SK-N-SH (cell line): ENCODE results near the gene DCD. TPM values are rescaled to one million over a fixed set of nuclear protein-coding genes. Genes with fewer than 3 reads are reported as not detected.

ENCODE experiments used
- CTCF ChIA-PET: fragments of 300-600, 350-600 bp; formaldehyde crosslinking; extraction: SDS; loops from one replicate; lab custom pipeline; 2021; lab: Yijun Ruan, JAX
- POLR2A ChIA-PET: fragments of 350-600 bp; sonication (Branson Sonifier 250); formaldehyde crosslinking; extraction: SDS; loops from one replicate; lab custom pipeline; 2020; ENCODE audit warnings: antibody characterized with exemption, inconsistent platforms; lab: Yijun Ruan, JAX
- DNase-seq: peaks from one replicate; pipeline ENCODE4 v3.0.0; 2012
- H2AFZ ChIP-seq: fragments of 200-600 bp; sonication (generic); 2 replicates; pipeline ENCODE4 v1.8.1; 2016; ENCODE audit warnings: antibody characterized with exemption, mild to moderate bottlenecking, low read depth
- H3F3A ChIP-seq: fragments of 200-600 bp; sonication (generic); replicated peaks from 2 replicates; pipeline ENCODE3; 2016; ENCODE audit warnings: antibody characterized with exemption, mild to moderate bottlenecking; ENCODE audit not compliant: insufficient read depth
- H3K27ac ChIP-seq, 2 experiments: fragments of 200-500 bp in 1 of 2; fragments of 200-600 bp in 1 of 2; sonication (Bioruptor generic) in 1 of 2; sonication (generic), shearing (Covaris generic) in 1 of 2; 2 replicates each; pipeline versions ENCODE4 v1.5.1 to v1.6.1; 2014 to 2016; ENCODE audit warnings: low read depth in 2 of 2, inconsistent platforms in 1 of 2, low read length in 1 of 2, mild to moderate bottlenecking in 1 of 2, mixed read lengths in 1 of 2
- H3K27me3 ChIP-seq: fragments of 200-600 bp; sonication (generic), shearing (Covaris generic); 2 replicates; pipeline ENCODE4 v1.6.1; 2016; ENCODE audit warnings: mixed run types; ENCODE audit not compliant: insufficient read depth
- H3K36me3 ChIP-seq, 2 experiments: fragments of 200-500 bp in 1 of 2; fragments of 200-600 bp in 1 of 2; sonication (Bioruptor generic) in 1 of 2; sonication (generic) in 1 of 2; replicated peaks in 1 of 2; 2 replicates each; pipeline versions ENCODE3 to v1.5.1; 2014 to 2016; ENCODE audit warnings: low read length in 1 of 2, mild to moderate bottlenecking in 1 of 2; ENCODE audit not compliant: insufficient read depth in 2 of 2, control insufficient read depth in 1 of 2
- H3K4me1 ChIP-seq, 2 experiments: fragments of 200-500 bp in 1 of 2; fragments of 200-600 bp in 1 of 2; sonication (Bioruptor generic) in 1 of 2; sonication (generic), shearing (Covaris generic) in 1 of 2; 2 replicates each; pipeline versions ENCODE4 v1.5.1 to v1.6.1; 2014 to 2016; ENCODE audit warnings: low read depth in 1 of 2, low read length in 1 of 2, mixed run types in 1 of 2; ENCODE audit not compliant: insufficient read depth in 2 of 2, control insufficient read depth in 1 of 2
- H3K4me2 ChIP-seq: fragments of 200-600 bp; sonication (generic), shearing (Covaris generic); 2 replicates; pipeline ENCODE4 v1.6.1; 2017; ENCODE audit warnings: mixed run types
- H3K4me3 ChIP-seq, 2 experiments: fragments of 200-500 bp in 1 of 2; fragments of 200-600 bp in 1 of 2; sonication (Bioruptor generic) in 1 of 2; sonication (generic), shearing (Covaris generic) in 1 of 2; 2 replicates each; pipeline versions ENCODE4 v1.5.1 to v1.8.1; 2014 to 2016; ENCODE audit warnings: low read depth in 2 of 2, inconsistent platforms in 1 of 2, low read length in 1 of 2, mild to moderate bottlenecking in 1 of 2, mixed read lengths in 1 of 2, moderate library complexity in 1 of 2
- H3K79me2 ChIP-seq: fragments of 200-600 bp; sonication (generic); 2 replicates; pipeline ENCODE4 v1.8.1; 2017; ENCODE audit warnings: mild to moderate bottlenecking; ENCODE audit not compliant: insufficient read depth
- H3K9ac ChIP-seq: fragments of 200-600 bp; sonication (generic); 2 replicates; pipeline ENCODE4 v1.6.1; 2017; ENCODE audit warnings: mixed run types
- H3K9me2 ChIP-seq: fragments of 200-600 bp; sonication (generic); 2 replicates; pipeline ENCODE4 v1.6.1; 2017; ENCODE audit warnings: mixed run types
- H3K9me3 ChIP-seq: fragments of 200-600 bp; sonication (generic); 2 replicates; pipeline ENCODE4 v1.6.1; 2017; ENCODE audit warnings: mixed run types, mild to moderate bottlenecking, moderate library complexity
- H4K20me1 ChIP-seq: fragments of 200-600 bp; sonication (generic); 2 replicates; pipeline ENCODE4 v1.6.1; 2017; ENCODE audit warnings: mild to moderate bottlenecking, mixed run types; ENCODE audit not compliant: insufficient read depth
- ELF1 ChIP-seq: IDR thresholded peaks from 2 replicates; pipeline ENCODE4 v1.4.0; 2012
- EP300 ChIP-seq, 2 experiments: IDR thresholded peaks; 2 replicates each; pipeline versions ENCODE4 v1.4.0 to v1.6.1; 2012; ENCODE audit warnings: borderline replicate concordance in 1 of 2, low read depth in 1 of 2, low read length in 1 of 2
- EZH2phosphoT487 ChIP-seq: fragments of 200-600 bp; sonication (generic); IDR thresholded peaks from 2 replicates; pipeline ENCODE4 v1.6.1; 2017; ENCODE audit warnings: low read depth, mixed run types, mild to moderate bottlenecking, antibody characterized with exemption, moderate library complexity, borderline replicate concordance
- GABPA ChIP-seq: IDR thresholded peaks from 2 replicates; pipeline ENCODE4 v1.4.0; 2012; ENCODE audit warnings: low read depth, mild to moderate bottlenecking
- GATA2 ChIP-seq: sonication (generic); formaldehyde crosslinking; IDR thresholded peaks from 2 replicates; pipeline ENCODE4 v1.5.0; 2020; ENCODE audit warnings: mild to moderate bottlenecking, missing genetic modification reagents
- IRF3 ChIP-seq: fragments of 150-350 bp; IDR thresholded peaks from 2 replicates; pipeline ENCODE4 v1.6.1; 2016; ENCODE audit warnings: mild to moderate bottlenecking, low read depth, low read length
- JUND ChIP-seq: IDR thresholded peaks from 2 replicates; pipeline ENCODE4 v1.4.0; 2012
- NFIC ChIP-seq: IDR thresholded peaks from 2 replicates; pipeline ENCODE4 v1.4.0; 2012; ENCODE audit warnings: borderline replicate concordance
- SMC3 ChIP-seq: IDR thresholded peaks from 2 replicates; pipeline ENCODE4 v1.6.1; 2012; ENCODE audit warnings: low read depth, low read length, improper control_type of control experiment
- TCF12 ChIP-seq: IDR thresholded peaks from 2 replicates; pipeline ENCODE4 v1.4.0; 2012
- USF1 ChIP-seq: IDR thresholded peaks from 2 replicates; pipeline ENCODE4 v1.4.0; 2012; ENCODE audit warnings: low read depth, borderline replicate concordance
- WGBS: methylation state at CpG from one replicate; pipeline ENCODE4 v1.1.6; 2017; ENCODE audit warnings: low lambda C conversion rate; 5-methylcytosine and 5-hydroxymethylcytosine counted together
- polyA plus RNA-seq, 3 experiments: library from polyadenylated mRNA; depleted of rRNA; stranded (reverse); fragments of >200 nt; gene quantifications; 2 replicates each; pipeline ENCODE4 v1.2.3, GENCODE V29; 2012

DCD gene
- polyA plus RNA-seq, 1 of the 3 experiments (the other 2 are of a cell fraction): not detected

- no peaks in the 10 kb centered on the region for H3K36me3 ChIP-seq
Observed at GRCh38 chr12:54663603-54664002, 15.4 kb upstream of the DCD start.

GRCh38 chr12:54662026-54662425, 13.9 kb upstream of the DCD start:
- ChIA-PET POLR2A (no interaction called here), CTCF (interaction anchor here (0.8 kb wide), 1 partner anchor 40 kb away, joined by 3 read pairs; no protein-coding TSS in a partner anchor)
- no peaks in the 10 kb centered on the region for H3K9me2 ChIP-seq
- no peak overlapping the region for H3K4me2 ChIP-seq
- WGBS: 0% methylated on average over 3 of the region's 3 CpGs
- H2AFZ ChIP-seq: no peak overlapping the region
- H3K36me3 ChIP-seq: no peaks in the 10 kb centered on the region
- H3K79me2 ChIP-seq: no peaks in the 10 kb centered on the region
- H3K9me3 ChIP-seq: no peaks in the 10 kb centered on the region
- H3K4me3 ChIP-seq: no peak overlapping the region
- TF ChIP-seq SMC3 (no peak), USF1 (no peak), EP300 (IDR thresholded peaks at IDR 0.05; ENCODE audit: borderline replicate concordance in 1 of 2, low read depth in 1 of 2, low read length in 1 of 2) (no peak), EZH2phosphoT487 (no peak)
- H4K20me1 ChIP-seq: no peaks in the 10 kb centered on the region
- H3K4me1 ChIP-seq: 0 out of 4 replicates have a peak, but pooled peaks cover 0 to 3% of the 10 kb centered on the region in 2 experiments
- H3F3A ChIP-seq: no peaks in the 10 kb centered on the region
- DNase-seq: no peak
- peaks cover 24% of the 10 kb centered on the region for H3K27me3 ChIP-seq
- no peak overlapping the region for H3K9ac ChIP-seq
- H3K27ac ChIP-seq: no peak overlapping the region

More at GRCh38 chr12:54663603-54664002, 15.4 kb upstream of the DCD start:
- Histone ChIP-seq H3K27me3 (peaks cover 11% of the 10 kb centered on the region), H2AFZ (no peak overlapping the region), H3K79me2 (no peaks in the 10 kb centered on the region), H4K20me1 (no peaks in the 10 kb centered on the region), H3K9me2 (no peaks in the 10 kb centered on the region), H3F3A (no peaks in the 10 kb centered on the region), H3K4me3 (no peak overlapping the region), H3K27ac (no peak overlapping the region), H3K9me3 (no peaks in the 10 kb centered on the region), H3K4me1 (no peaks in the 10 kb centered on the region), H3K9ac (no peak overlapping the region), H3K4me2 (no peak overlapping the region)
- ChIA-PET CTCF (no interaction called here), POLR2A (no interaction called here)
- 9% methylated on average over 3 of the region's 3 CpGs for WGBS
- DNase-seq: no peak
- TF ChIP-seq ELF1: no peak
- TF ChIP-seq NFIC: no peak
- TF ChIP-seq IRF3: no peak
- TF ChIP-seq JUND: no peak
- TF ChIP-seq TCF12: no peak
- no peak for TF ChIP-seq EZH2phosphoT487

GRCh38 chr12:54661048-54661447, 12.9 kb upstream of the DCD start:
- ChIA-PET CTCF (no interaction called here), POLR2A (no interaction called here)
- H3K79me2 ChIP-seq: no peaks in the 10 kb centered on the region
- H3K9ac ChIP-seq: no peak overlapping the region
- no peaks in the 10 kb centered on the region for H4K20me1 ChIP-seq
- H3K27me3 ChIP-seq: peaks cover 21% of the 10 kb centered on the region
- H3K4me1 ChIP-seq: 0 out of 4 replicates have a peak, but pooled peaks cover 0 to 3% of the 10 kb centered on the region in 2 experiments
- H3F3A ChIP-seq: no peaks in the 10 kb centered on the region
- DNase-seq: no peak
- no peak overlapping the region for H3K27ac ChIP-seq
- TF ChIP-seq GABPA: no peak
- no peak for TF ChIP-seq GATA2
- H3K4me3 ChIP-seq: no peak overlapping the region
- no peaks in the 10 kb centered on the region for H3K9me3 ChIP-seq
- H3K36me3 ChIP-seq: no peaks in the 10 kb centered on the region
- WGBS: 0% methylated on average over 2 of the region's 2 CpGs
- H3K9me2 ChIP-seq: no peaks in the 10 kb centered on the region
- no peak overlapping the region for H2AFZ ChIP-seq
- H3K4me2 ChIP-seq: no peak overlapping the region
